Left renal pelvis (tissue), 4 donors: ENCODE results near the gene ADAM11. TPM values are rescaled to one million over a fixed set of nuclear protein-coding genes. Genes with fewer than 3 reads are reported as not detected.
"Not testable (repeated sequence)": the region's sequence is repeated elsewhere in the genome, so short reads cannot be mapped to it uniquely, and the experiment has no call there.

Experiments used
- DNase-seq, 4 donors: peaks; one replicate each; pipeline ENCODE4 v3.0.0-alpha.2; 2013; ENCODE audit warnings: low read depth in 4 of 4, low spot score in 3 of 4
- polyA plus RNA-seq, 4 donors: library from polyadenylated mRNA; unstranded; fragments of 120-200 nt; gene quantifications; one replicate each; pipeline ENCODE4 v1.2.1, GENCODE V29; 2013; ENCODE audit not compliant: insufficient read length in 4 of 4

The ADAM11 gene
- polyA plus RNA-seq, 4 donors, result 1.6 to 5.3 (median 3.5) TPM

- no peak for DNase-seq
Measured at GRCh38 chr17:44793885-44794842, 35.4 kb downstream of the ADAM11 start.

- DNase-seq, result no peak
Measured at GRCh38 chr17:44794851-44795413, 36.1 kb downstream of the ADAM11 start.

DNA sequence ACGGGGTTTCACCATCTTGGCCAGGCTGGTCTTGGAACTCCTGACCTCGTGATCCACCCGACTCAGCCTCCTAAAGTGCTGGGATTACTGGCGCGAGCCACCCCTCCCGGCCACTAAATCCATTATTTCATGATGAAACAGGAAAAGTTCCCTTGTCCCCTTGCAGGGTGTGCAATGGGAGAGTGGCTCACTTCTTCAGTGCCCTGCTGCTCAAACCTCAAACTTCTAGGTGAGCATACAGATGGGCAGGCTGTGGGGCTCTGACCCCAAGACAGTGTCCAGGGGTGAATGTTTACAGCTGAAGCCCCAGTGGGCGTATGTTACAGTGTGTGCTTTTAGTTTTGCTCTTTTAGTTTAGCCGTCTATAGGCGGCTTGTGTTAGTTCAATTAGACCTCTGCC lies 36.6 kb downstream of the ADAM11 start:
- DNase-seq, result no peak

GRCh38 chr17:44795928-44796327 lies 37.1 kb downstream of the ADAM11 start:
- no peak for DNase-seq

DNA sequence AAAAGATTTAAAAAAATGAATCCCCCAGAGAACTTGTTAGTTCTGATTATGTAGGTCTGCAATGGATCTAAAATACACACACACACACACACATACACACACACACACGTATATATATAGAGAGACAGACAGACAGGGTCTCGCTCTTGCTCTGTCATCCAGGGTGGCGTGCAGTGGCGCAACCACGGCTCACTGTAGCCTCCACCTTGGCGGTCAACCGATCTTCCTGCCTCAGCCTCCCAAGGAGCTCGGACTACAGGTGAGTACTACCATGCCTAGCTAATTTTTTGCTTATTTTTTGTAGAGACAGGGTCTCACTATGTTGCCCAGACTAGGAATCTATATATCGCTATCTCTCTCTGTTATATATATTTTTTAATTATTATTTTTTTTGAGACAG lies 37.9 kb downstream of the ADAM11 start:
- DNase-seq, result no peak

DNA sequence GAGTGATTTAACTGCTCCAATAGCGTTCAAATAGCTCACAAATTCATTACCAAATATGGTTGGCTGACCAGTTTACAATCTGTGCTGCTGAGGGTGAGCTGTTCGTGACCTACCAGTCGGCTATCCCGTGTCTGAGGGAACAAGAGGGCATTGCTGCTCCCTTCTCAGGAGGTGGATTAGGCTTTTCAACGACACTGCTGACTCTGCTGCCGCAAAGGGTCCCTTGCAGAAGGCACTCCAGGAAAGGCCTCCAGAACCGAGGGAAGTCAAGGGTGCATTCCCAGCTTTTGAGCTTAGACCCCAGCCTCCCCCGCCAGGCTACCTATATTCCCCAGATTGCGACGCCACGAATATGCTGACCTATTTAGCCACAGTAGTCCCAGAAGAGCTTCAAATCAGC lies 39.0 kb downstream of the ADAM11 start:
- DNase-seq, result no peak

- no peak for DNase-seq
Measured at GRCh38 chr17:44798356-44798755, 39.6 kb downstream of the ADAM11 start.

- no peak for DNase-seq
Measured at GRCh38 chr17:44801880-44802279, 43.1 kb downstream of the ADAM11 start.

- DNase-seq, result no peak
Measured at GRCh38 chr17:44804302-44805089, 45.7 kb downstream of the ADAM11 start.

GRCh38 chr17:44807093-44807816 lies 48.5 kb downstream of the ADAM11 start:
- no peak for DNase-seq

GRCh38 chr17:44807817-44808155 lies 49.0 kb downstream of the ADAM11 start:
- no peak for DNase-seq

DNA sequence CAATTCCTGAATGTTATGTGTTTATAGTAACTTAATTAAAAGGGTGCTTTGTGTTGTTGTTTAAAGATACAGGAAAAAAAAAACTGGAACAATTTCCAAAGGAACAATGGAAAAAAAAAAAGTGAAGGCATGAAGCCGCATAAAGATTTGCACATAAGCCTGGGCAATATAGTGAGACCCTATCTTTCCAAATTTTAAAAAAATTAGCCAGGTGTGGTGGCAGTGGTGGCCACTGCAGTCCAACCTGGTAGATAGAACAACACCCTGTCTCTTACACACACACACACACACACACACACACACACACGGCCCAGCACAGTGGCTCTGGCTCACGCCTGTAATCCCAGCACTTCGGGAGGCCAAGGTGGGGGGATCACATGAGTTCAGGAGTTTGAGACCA lies 49.4 kb downstream of the ADAM11 start:
- DNase-seq, result no peak

DNA sequence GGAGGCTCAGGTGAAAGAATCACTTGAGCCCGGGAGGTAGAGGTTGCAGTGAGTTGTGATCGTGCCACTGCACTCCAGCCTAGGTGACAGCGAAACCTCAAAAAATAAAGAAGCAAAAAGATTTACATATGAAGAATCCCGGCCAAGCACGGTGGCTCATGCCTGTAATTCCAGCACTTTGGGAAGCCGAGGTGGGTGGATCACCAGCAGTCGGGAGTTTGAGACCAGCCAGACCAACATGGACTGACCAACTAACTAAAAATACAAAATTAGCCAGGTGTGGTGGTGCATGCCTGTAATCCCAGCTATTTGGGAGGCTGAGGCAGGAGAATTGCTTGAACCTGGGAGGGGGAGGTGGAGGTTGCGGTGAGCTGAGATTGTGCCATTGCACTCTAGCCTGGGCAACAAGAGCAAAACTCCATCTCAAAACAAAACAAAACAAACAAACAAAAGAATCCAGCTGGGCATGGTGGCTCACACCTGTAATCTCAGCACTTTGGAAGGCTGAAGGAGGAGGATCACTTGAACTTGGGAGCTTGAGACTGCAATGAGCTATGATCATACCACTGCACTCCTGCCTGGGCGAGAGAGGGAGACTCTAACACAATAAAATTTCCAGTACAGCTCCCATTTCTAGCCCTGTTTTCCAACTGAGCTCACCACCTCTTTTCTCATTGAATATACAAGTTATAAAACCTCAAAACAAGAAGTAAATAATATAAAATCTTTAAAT lies 50.0 kb downstream of the ADAM11 start:
- DNase-seq, result not testable (repeated sequence)

DNA sequence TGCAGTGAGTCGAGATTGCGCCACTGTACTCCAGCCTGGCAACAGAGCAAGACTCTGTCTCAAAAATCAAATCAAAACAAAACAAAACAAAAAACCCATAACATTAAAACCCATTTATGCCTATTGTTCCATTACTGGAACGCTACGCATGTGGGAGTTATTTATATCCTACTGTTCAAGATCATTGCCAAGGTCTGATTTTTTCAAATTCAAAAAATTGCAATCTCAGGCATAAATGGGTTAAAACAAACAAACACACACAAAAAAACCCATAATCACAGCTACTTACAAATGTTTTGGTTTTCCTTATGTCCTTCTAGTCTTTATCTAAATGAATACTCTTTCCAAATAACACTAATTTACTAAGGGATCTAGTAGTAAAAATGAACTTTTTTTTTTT lies 53.5 kb downstream of the ADAM11 start:
- DNase-seq, result no peak

- DNase-seq, result not testable (repeated sequence)
Measured at GRCh38 chr17:44818508-44818907, 59.7 kb downstream of the ADAM11 start.

- DNase-seq, result no peak
Measured at GRCh38 chr17:44820631-44821212, 61.9 kb downstream of the ADAM11 start.

- not testable (repeated sequence) for DNase-seq
Measured at GRCh38 chr17:44825236-44825635, 66.4 kb downstream of the ADAM11 start.

- DNase-seq, result no peak
Measured at GRCh38 chr17:44826123-44826790, 67.5 kb downstream of the ADAM11 start.

DNA sequence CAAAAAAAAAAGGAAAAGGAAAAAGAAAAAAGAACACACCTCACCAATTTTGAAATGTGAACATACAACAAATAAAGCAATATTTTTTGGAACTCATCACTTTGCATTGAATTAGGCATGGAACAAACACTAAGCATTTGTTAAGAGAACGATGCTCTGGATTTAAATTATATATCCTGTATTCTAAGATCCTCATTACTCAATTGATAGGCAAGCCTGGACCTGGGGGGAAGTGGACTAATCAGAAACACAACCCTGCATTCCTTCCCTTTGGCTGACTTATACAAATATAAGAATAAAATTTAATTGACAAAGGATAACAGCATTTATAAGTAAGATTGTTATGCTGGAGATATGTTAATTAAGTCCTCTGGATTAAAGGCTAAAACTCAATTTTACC lies 69.1 kb downstream of the ADAM11 start:
- DNase-seq, result no peak
